GM18870 (cell line): ENCODE results near the gene MFAP3L.
A peak's percentile ranks its signal among the peaks of the same experiment; 100 is the strongest.
"Not testable (repeated sequence)": the region's sequence is repeated elsewhere in the genome, so short reads cannot be mapped to it uniquely, and the experiment has no call there.

Source experiments
- ATAC-seq: cut with Tn5 transposase; IDR thresholded peaks from one replicate; pipeline ENCODE4 v1.9.1; 2021; ENCODE audit warnings: moderate library complexity; ENCODE audit not compliant: unreplicated experiment

MFAP3L gene

GRCh38 chr4:170026253-170027021 lies at the start of gene MFAP3L:
TSS of gene MFAP3L (minus strand) at chr4:170026395. CDS start at chr4:170005877, 20,518 bp downstream.
- peak; percentile 52 for ATAC-seq

- no peak for ATAC-seq
Observed at GRCh38 chr4:170071196-170071595, 45.0 kb upstream of the MFAP3L start.

GRCh38 chr4:170068438-170069128 lies 42.4 kb upstream of the MFAP3L start:
- ATAC-seq: no peak

- ATAC-seq: no peak
Observed at GRCh38 chr4:170059421-170059820, 33.2 kb upstream of the MFAP3L start.

GRCh38 chr4:170058826-170059225 lies 32.6 kb upstream of the MFAP3L start:
- ATAC-seq: no peak

GRCh38 chr4:170057866-170058265 lies 31.7 kb upstream of the MFAP3L start:
- no peak for ATAC-seq

- no peak for ATAC-seq
Observed at GRCh38 chr4:170052919-170053318, 26.7 kb upstream of the MFAP3L start.

- ATAC-seq: no peak
Observed at GRCh38 chr4:170051402-170051801, 25.2 kb upstream of the MFAP3L start.

- ATAC-seq: no peak
Observed at GRCh38 chr4:170049766-170050165, 23.6 kb upstream of the MFAP3L start.

- ATAC-seq: no peak
Observed at GRCh38 chr4:170047771-170048354, 21.7 kb upstream of the MFAP3L start.

- not testable (repeated sequence) for ATAC-seq
Observed at GRCh38 chr4:170046156-170046555, 20.0 kb upstream of the MFAP3L start.

- ATAC-seq: no peak
Observed at GRCh38 chr4:170040031-170040680, 14.0 kb upstream of the MFAP3L start.

- ATAC-seq: no peak
Observed at GRCh38 chr4:170038769-170039168, 12.6 kb upstream of the MFAP3L start.

- no peak for ATAC-seq
Observed at GRCh38 chr4:170038232-170038631, 12.0 kb upstream of the MFAP3L start.

- peak; percentile 45 for ATAC-seq
Observed at GRCh38 chr4:170037481-170037880, 11.3 kb upstream of the MFAP3L start.

GRCh38 chr4:170035845-170036244 lies 9.7 kb upstream of the MFAP3L start:
- ATAC-seq: no peak

GRCh38 chr4:170035231-170035630 lies 9.0 kb upstream of the MFAP3L start:
- no peak for ATAC-seq

- ATAC-seq: no peak
Observed at GRCh38 chr4:170033999-170034398, 7.8 kb upstream of the MFAP3L start.

GRCh38 chr4:170030121-170030520 lies 3.9 kb upstream of the MFAP3L start:
- ATAC-seq: no peak

GRCh38 chr4:170027181-170027829 lies 1.1 kb upstream of the MFAP3L start:
- ATAC-seq: peak; percentile 74
